ENCODE results near the gene CNTN4.

CNTN4 gene

GRCh38 chr3:2106438-2106837 lies 7.8 kb downstream of the CNTN4 start:
- TF ChIP-seq CTCF (IDR thresholded peaks at IDR 0.05; ENCODE audit: low read depth, low read length) = no peak
- no peak overlapping the region for H3K4me3 ChIP-seq (ENCODE audit: low read depth, low read length)
- in situ Hi-C loops (cut with HindIII; ENCODE audit: low sequenced_read_pairs) = no loop called here
- DNase-seq (ENCODE audit: low read depth, low spot score) = no peak

DNA sequence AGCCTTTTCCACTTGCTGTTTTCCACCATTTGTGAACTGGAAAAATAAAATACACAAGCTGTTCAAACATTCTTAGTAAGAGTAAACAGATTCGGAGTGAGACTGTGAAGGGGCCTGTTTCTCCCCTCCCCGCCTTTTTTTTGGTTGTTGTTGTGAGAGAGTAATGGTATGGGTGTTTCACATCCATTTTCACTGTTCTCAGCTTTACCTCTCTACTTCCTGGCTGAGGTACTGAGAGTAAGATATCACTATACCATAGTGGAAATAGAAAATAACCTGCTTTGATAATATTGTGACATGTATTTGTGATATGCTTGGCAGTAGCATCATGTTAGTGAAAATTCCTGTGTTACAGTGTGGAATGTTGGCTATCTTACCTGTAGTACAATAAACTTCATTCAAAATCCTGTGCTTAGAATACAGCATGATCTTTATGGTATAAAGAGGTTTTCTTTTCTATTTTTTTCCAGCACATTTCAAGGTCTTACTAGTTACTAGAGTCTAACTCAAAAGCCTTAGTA lies 12.0 kb downstream of the CNTN4 start:
- DNase-seq (ENCODE audit: low read depth, low spot score) = no peak
- in situ Hi-C loops (cut with HindIII; ENCODE audit: low sequenced_read_pairs) = no loop called here
- no peak for TF ChIP-seq CTCF (IDR thresholded peaks at IDR 0.05; ENCODE audit: low read depth, low read length)
- H3K4me3 ChIP-seq (ENCODE audit: low read depth, low read length) = no peak overlapping the region

DNA sequence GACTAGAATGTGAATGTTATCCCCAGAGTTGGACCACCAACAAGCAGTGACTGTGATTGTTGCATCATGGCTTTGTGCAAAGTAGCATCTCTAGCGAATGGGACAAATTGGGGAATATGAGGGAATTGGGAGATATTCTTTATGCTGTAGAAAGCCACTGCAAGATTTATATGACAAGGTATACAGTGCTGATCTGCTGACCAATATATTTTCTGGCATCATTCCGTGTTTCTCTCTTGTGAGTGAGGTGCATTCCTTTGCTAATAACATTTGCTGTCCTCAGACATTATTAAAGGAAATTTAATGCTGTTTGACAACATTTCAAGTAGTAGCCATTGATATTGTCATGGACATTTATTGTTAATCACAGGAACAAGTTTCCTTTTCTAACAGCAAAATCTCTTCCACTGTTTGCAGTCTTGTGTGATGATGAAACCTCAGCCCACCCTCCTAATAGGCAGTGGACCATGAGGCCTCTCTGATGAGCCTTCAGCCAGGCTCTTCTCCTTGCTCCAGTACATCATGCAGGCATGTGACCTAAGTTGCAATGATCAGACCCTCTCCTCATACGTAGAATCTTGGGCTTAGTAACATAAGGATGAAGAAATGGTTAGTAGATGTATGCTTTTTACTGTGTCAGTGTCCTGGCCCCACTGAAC lies 16.1 kb downstream of the CNTN4 start:
- in situ Hi-C loops (cut with HindIII; ENCODE audit: low sequenced_read_pairs) = no loop called here
- DNase-seq (ENCODE audit: low read depth, low spot score) = no peak
- no peak overlapping the region for H3K4me3 ChIP-seq (ENCODE audit: low read depth, low read length)
- no peak for TF ChIP-seq CTCF (IDR thresholded peaks at IDR 0.05; ENCODE audit: low read depth, low read length)

DNA sequence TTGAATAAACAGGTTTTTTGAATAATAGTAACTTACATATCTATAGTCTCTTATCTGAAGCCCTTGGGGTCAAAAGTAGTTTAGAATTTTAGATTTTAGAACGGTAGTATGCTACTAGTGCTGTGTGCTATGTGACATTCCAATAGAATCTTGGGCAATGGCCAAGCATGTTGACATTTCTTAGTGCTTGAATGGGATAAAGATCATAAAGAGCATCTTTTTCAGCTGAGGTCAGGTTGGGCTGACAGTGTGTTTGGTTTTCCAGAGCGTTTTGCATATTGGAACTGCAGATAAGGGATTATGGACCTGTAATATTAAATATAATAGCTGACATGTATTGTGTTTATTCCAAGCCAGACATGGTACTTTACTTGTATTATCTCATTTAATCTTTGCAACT lies 32.1 kb downstream of the CNTN4 start:
- in situ Hi-C loops (cut with HindIII; ENCODE audit: low sequenced_read_pairs) = no loop called here

DNA sequence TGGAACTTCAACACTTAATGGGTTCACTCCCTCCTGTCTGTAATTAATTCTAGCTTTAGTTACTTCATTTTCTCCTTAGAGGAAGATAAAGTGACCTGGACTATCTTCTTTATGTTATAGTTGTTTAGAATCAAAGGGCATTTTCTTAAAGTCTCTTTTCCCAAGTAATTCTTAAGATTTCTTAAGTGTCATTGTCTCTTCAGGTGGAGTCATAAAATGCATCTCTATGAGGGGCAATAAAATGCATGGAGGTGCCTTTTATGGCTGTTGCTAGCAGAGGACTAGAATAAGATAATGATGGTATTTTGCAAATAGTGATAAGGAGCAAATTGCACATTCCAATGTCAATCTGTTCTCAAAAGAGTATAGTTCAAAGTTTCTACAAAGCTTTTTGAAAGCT lies 34.5 kb downstream of the CNTN4 start:
- no peak for DNase-seq (ENCODE audit: low read depth, low spot score)
- H3K4me3 ChIP-seq (ENCODE audit: low read depth, low read length) = no peak overlapping the region
- TF ChIP-seq CTCF (IDR thresholded peaks at IDR 0.05; ENCODE audit: low read depth, low read length) = no peak
- in situ Hi-C loops (cut with HindIII; ENCODE audit: low sequenced_read_pairs) = no loop called here

More for the DNA sequence above, 32.1 kb downstream of the CNTN4 start:
- no peak overlapping the region for H3K4me3 ChIP-seq (ENCODE audit: low read depth, low read length)
- TF ChIP-seq CTCF (IDR thresholded peaks at IDR 0.05; ENCODE audit: low read depth, low read length) = no peak
- DNase-seq (ENCODE audit: low read depth, low spot score) = no peak

DNA sequence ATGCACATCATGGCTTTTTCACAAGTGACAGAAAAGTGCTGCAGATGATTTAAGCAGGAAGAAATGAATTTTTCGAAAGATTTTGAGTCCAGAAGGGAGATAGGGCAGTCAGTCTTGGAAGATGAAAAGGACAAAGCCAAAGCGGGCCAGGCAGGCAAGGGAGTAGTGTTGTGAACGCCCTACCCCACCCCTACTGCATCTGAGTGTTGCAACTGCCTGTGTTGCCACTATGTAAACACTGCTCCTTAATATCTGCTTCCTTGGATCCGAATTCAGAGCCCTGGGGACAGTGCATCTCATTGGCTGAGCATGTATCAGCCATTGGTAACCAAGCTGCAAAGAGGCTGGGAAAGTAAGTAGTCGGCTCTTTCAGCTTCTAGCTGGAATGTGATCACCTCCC lies 39.0 kb downstream of the CNTN4 start:
- DNase-seq (ENCODE audit: low read depth, low spot score) = no peak
- no peak overlapping the region for H3K4me3 ChIP-seq (ENCODE audit: low read depth, low read length)
- in situ Hi-C loops (cut with HindIII; ENCODE audit: low sequenced_read_pairs) = no loop called here
- no peak for TF ChIP-seq CTCF (IDR thresholded peaks at IDR 0.05; ENCODE audit: low read depth, low read length)

Data from astrocyte of the spinal cord (primary cell).